ENCODE data around the gene EFS. TPM values are rescaled to one million over a fixed set of nuclear protein-coding genes. Genes with fewer than 3 reads are reported as not detected.
A peak's percentile ranks its signal among the peaks of the same experiment; 100 is the strongest.
"Not testable (repeated sequence)": the region's sequence is repeated elsewhere in the genome, so short reads cannot be mapped to it uniquely, and the experiment has no call there.

EFS gene
- total RNA-seq, 2 donors from 2014 or later: not detected

DNA sequence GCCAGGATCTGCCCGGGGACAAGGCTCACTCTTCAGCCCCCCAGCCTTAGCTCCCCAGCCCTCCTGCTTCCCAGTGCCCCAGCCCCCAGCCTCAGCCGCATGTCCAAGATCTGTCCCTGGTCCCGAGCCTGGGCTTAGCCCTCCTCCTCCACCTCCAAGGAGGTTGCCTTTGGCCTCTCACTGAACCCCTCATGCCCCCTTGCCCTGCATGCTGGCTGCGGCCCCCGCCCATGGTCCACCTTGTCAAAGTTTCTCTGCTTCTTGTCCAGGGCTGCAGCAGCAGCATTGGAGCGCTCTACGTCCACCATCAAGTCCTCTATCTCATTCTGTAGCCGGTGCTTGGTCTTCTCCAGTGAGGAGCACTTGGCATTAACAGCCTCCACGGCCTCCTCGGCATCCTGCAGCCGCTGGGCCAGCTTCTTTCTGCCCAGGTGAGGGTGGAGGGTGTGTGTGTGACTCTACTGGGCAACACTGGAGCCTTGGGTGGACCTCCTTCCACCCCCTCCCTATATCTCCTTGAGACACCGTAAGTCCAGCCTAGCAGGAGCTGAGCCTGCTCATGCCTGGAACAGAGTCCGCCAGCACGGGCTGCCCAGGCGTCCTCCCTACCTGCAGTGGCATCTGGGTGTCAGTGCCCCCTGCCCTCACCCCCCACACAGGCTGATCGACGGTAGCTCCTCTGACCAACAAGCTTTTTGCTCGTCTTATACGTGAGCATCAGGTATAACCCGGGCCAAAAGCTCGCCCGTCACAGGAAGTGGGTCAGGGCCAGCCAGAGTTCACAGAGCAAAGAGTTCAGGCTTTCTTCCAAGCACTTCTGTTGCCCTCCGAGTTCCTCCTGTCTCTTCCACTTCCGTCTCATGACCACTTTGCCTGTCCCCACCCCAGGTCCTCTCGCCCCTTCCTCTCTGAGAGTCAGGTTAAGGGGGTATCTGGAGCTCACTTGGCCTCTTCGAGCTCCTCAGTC is 23.2 kb upstream of the EFS start:
- H3K4me3 Mint-ChIP-seq: no peak overlapping the region
- peaks cover 14% of the 10 kb centered on the region for H3K27me3 Mint-ChIP-seq
- H3K9me3 Mint-ChIP-seq: no peaks in the 10 kb centered on the region
- no peak for ATAC-seq (replicated peaks)
- H3K27ac Mint-ChIP-seq: no peak overlapping the region
- H3K4me1 Mint-ChIP-seq: no peaks in the 10 kb centered on the region
- no peaks in the 10 kb centered on the region for H3K36me3 Mint-ChIP-seq (ENCODE audit: low read depth)

DNA sequence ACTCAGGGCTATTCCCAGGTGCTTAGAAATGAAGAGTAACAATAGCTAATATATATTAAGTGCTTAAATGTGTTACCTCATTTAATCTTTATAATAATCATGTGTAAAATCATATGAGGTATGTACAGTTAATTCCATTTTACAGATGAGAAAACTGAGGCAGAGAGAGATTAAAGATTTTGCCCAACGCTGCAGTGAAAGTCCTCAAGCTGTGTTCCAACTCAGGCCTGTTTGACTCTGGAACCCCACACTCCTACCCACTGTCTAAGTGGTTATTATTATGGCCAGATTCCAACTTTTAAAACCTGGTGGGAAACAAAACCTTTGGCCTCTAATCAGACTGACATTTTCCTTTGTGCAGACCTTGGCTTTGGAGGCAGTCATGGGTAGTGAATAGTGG is 22.0 kb upstream of the EFS start:
- H3K27ac Mint-ChIP-seq: no peak overlapping the region
- ATAC-seq (replicated peaks): no peak
- H3K9me3 Mint-ChIP-seq: no peaks in the 10 kb centered on the region
- no peak overlapping the region for H3K4me3 Mint-ChIP-seq
- no peaks in the 10 kb centered on the region for H3K36me3 Mint-ChIP-seq (ENCODE audit: low read depth)
- no peaks in the 10 kb centered on the region for H3K4me1 Mint-ChIP-seq
- H3K27me3 Mint-ChIP-seq: peaks cover 12% of the 10 kb centered on the region

DNA sequence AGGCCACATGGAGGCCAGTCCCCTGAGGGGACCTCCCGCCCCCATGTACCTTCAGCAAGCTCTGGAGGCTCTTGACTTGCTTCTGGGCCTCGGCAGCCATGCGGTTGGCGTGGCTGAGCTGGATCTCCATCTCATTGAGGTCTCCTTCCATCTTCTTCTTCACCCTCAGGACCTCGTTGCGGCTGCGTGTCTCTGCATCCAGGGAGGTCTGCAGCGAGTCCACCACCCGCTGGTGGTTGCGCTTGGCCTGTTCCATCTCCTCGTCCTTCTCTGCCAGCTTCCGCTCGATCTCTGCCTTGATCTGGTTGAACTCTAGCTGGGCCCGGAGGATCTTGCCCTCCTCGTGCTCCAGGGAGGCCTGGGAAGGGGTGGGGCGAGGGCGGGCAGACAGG is 21.3 kb upstream of the EFS start:
- ATAC-seq (replicated peaks); H3K9me3 Mint-ChIP-seq; H3K27ac Mint-ChIP-seq; H3K36me3 Mint-ChIP-seq (ENCODE audit: low read depth); H3K4me1 Mint-ChIP-seq; H3K4me3 Mint-ChIP-seq: not testable (repeated sequence)
- H3K27me3 Mint-ChIP-seq: peaks cover 17% of the 10 kb centered on the region

DNA sequence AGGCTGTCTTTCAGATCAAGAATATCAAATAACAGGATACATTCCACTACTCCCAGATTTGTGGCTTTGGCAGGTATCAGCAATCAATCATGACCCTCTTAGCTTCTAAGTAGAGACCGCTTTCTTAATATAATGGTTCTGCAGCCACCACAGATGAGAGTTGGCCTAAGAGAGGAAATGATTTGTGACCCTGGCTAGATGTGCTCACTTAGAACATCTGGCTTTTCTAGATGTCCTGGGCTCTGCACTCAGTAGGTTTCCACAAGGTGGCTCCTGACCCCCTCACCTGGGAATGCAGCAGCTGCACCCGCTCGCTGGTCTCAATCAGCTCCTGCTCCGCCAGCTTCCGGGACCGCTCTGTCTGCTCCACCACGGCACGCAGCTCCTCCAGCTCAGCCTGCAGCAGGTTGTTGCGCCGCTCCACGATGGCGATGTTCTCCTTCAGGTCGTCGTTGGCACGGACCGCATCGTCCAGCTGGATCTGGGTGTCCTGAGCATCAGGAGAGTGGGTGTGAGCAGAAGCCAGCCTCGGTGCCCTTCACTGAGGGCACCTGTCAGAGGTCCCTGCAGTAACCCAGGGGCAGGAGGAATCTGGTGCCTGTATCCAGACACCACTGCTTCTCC is 20.8 kb upstream of the EFS start:
- peaks cover 19% of the 10 kb centered on the region for H3K27me3 Mint-ChIP-seq
- ATAC-seq (replicated peaks): no peak
- no peak overlapping the region for H3K27ac Mint-ChIP-seq
- no peaks in the 10 kb centered on the region for H3K36me3 Mint-ChIP-seq (ENCODE audit: low read depth)
- H3K4me1 Mint-ChIP-seq: no peaks in the 10 kb centered on the region
- no peak overlapping the region for H3K4me3 Mint-ChIP-seq
- no peaks in the 10 kb centered on the region for H3K9me3 Mint-ChIP-seq

DNA sequence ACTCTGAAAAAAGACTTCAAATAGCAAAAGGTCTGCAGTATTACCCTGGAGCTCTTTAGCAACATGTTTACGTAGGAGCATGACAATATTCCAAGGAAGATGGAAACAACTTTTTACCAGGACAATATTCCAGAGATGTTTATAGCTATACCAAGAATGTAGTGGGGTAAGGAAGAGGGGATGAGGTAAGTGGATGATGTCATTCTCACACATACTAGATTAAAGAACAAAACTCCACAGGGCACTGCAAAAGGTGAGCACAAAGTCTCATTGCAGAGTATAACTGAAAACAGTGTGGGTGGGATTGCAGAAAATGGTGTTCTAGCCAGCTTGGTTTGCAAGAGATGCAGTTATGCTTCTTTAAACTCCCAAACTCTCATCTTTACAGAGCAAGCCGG is 20.3 kb upstream of the EFS start:
- no peaks in the 10 kb centered on the region for H3K4me1 Mint-ChIP-seq
- H3K27ac Mint-ChIP-seq: no peak overlapping the region
- no peak for ATAC-seq (replicated peaks)
- H3K4me3 Mint-ChIP-seq: no peak overlapping the region
- H3K36me3 Mint-ChIP-seq (ENCODE audit: low read depth): no peaks in the 10 kb centered on the region
- peaks cover 20% of the 10 kb centered on the region for H3K27me3 Mint-ChIP-seq
- no peaks in the 10 kb centered on the region for H3K9me3 Mint-ChIP-seq

DNA sequence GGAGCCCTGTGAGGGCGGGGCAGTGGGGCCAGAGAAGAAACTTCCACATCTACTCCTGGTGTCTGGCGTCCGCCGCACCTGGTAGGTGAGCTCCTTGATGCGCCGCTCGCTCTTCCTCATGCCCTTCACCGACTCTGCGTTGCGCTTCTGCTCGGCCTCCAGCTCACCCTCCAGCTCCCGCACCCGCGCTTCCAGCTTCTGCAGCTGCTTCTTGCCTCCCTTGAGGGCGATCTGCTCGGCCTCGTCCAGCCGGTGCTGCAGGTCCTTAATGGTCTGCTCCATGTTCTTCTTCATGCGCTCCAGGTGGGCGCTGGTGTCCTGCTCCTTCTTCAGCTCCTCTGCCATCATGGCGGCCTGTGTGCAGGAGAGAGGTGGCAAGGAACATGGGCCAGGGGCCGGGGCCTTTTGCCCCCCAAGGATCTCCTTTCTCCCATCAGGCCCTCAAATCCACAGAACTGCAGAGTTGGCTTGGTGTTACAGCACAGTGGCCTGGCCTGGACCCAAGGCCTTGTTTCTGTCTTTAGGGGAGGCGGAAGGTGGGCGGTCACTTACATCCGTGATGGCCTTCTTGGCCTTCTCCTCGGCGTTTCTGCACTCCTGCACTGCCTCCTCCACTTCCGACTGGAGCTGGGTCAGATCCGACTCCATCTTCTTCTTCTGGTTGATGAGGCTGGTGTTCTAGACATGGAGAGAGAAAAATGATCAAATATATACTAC is 19.6 kb upstream of the EFS start:
- Mint-ChIP-seq H3K4me3 (no peak overlapping the region), H3K27ac (no peak overlapping the region), H3K9me3 (no peaks in the 10 kb centered on the region), H3K4me1 (no peaks in the 10 kb centered on the region), H3K27me3 (peaks cover 20% of the 10 kb centered on the region), H3K36me3 (ENCODE audit: low read depth) (no peaks in the 10 kb centered on the region)
- no peak for ATAC-seq (replicated peaks)

DNA sequence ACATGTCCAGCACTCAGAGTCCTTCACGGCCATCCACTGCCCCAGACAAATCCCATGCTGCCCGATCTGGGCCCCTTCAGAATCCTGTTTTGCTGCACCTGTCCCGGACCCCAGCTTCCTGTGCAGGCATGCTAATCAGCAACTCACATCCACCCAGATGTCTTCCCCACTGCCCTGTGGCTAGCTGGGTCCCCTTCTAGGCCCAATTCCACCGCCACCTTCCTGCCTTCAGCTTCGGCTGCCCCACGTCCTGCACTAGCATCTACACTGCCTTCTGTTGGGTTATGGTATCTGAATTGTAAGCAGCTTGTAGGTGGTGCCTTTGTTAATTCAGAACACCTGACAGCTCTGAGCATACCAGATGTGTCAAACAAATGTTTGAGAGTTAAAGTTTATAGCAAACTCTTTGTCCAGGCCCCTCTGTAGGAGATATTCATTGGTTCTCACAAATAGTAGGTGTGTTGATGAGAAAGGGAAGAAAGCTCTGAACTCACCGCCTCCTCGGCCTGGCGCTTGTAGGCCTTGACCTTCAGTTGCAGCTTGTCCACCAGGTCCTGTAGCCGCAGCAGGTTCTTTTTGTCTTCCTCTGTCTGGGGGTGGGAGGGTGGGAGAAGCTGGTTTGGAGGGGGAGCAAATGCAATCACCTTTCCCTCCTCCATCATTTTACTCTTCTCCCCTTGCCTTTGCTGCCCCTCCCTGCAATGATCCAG is 17.9 kb upstream of the EFS start:
- Mint-ChIP-seq H3K36me3 (ENCODE audit: low read depth) (no peaks in the 10 kb centered on the region), H3K4me3 (no peak overlapping the region), H3K9me3 (no peaks in the 10 kb centered on the region), H3K4me1 (no peaks in the 10 kb centered on the region), H3K27ac (no peak overlapping the region), H3K27me3 (peaks cover 11% of the 10 kb centered on the region)
- ATAC-seq (replicated peaks): no peak

DNA sequence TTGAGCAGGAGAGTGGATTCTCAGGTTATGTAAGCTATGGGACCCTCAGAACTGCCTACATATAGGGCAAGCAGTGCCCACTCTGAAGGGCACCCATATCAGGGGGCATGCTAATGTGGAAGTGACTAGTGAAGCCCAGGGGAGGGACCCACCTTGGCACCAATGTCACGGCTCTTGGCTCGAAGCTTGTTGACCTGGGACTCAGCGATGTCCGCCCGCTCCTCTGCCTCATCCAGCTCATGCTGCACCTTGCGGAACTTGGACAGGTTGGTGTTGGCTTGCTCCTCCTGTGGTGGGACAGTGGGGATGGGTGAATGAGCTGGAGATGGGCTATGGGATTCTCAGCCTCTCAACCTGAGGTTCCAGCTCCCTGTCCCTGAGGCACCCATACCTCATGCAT is 17.3 kb upstream of the EFS start:
- no peaks in the 10 kb centered on the region for H3K4me1 Mint-ChIP-seq
- no peak overlapping the region for H3K27ac Mint-ChIP-seq
- no peak overlapping the region for H3K4me3 Mint-ChIP-seq
- no peaks in the 10 kb centered on the region for H3K9me3 Mint-ChIP-seq
- H3K27me3 Mint-ChIP-seq: peaks cover 12% of the 10 kb centered on the region
- ATAC-seq (replicated peaks): no peak
- H3K36me3 Mint-ChIP-seq (ENCODE audit: low read depth): no peaks in the 10 kb centered on the region

DNA sequence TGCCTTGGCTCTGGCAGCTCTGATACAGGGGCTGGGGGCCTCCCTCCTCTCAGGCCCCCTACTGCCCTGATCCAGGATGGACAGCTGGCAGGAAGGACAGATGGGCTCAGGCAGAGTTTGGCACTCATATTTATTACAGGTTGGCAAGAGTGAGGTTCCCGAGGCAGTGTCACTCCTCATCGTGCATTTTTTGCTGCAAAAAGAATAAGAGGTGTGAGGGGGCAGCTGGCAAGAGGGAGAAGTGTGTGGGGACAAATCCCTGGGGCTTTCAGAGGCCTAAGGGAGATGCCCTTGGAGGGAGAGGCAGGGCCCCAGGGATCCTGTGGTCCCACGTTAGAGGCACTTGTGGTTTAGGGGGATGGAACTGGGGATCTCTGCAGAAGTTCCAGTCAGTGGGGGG is 16.9 kb upstream of the EFS start:
- Mint-ChIP-seq H3K36me3 (ENCODE audit: low read depth) (no peaks in the 10 kb centered on the region), H3K4me3 (no peak overlapping the region), H3K9me3 (no peaks in the 10 kb centered on the region), H3K4me1 (no peaks in the 10 kb centered on the region), H3K27me3 (peaks cover 13% of the 10 kb centered on the region), H3K27ac (no peak overlapping the region)
- ATAC-seq (replicated peaks): no peak

DNA sequence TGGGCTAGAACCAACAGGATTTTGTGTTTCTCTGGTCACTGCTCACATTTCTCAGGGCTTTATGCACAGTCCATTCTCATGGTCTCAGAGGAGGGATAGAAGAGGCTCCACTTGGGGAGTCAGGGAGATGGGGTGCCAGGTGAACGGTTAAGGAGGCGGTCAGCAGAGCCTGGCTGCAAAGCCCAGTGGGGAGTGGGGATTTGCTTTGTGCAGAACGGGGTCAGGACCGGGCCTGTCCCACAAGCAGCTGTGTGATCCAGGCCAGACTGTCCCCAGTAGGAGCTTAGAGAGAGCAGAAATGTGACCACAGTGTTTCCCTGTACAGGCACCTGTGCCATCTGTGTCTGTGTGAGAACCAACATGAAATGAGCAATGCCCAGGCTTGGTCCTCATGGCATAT is 16.0 kb upstream of the EFS start:
- Mint-ChIP-seq H3K4me1 (no peaks in the 10 kb centered on the region), H3K27ac (no peak overlapping the region), H3K36me3 (ENCODE audit: low read depth) (no peaks in the 10 kb centered on the region), H3K9me3 (no peaks in the 10 kb centered on the region), H3K27me3 (peaks cover 13% of the 10 kb centered on the region), H3K4me3 (no peak overlapping the region)
- ATAC-seq (replicated peaks): no peak

DNA sequence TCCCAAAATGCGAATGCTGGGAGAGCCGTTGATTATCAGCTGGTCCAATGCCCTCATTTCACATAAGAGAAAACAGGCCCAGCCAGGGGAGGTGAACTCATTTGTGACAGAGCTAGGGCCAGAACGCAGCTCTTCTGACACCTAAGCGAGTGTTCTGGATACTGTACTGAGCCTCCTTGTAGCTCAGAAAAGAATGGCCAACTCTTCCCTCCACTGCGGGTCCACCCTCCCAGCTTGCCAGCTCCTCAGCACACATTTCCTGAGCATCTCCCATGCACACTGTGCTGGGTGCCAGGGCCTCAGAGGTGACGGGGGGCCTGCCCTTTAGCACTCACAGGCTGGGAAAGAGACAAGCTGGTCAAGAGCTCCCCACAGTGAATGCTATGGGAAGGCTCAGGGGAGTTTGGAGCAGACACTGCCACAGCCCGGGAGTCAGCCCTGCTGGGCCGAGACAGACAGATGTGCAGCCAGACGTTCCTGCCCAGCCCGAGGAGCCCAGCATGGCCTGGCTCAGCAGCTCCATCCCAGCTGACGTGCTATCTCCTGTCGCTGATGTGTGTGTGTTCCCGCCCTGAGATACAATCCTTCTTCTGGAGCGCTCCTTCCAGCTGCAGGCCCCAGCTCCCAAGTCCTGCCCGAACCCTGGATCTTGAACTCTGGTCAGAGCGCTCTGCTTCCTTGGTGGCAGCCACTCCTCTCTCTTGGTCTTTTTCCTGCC is 15.4 kb upstream of the EFS start:
- Mint-ChIP-seq H3K27ac (no peak overlapping the region), H3K4me3 (no peak overlapping the region)
- ATAC-seq (replicated peaks): peak; percentile 15

DNA sequence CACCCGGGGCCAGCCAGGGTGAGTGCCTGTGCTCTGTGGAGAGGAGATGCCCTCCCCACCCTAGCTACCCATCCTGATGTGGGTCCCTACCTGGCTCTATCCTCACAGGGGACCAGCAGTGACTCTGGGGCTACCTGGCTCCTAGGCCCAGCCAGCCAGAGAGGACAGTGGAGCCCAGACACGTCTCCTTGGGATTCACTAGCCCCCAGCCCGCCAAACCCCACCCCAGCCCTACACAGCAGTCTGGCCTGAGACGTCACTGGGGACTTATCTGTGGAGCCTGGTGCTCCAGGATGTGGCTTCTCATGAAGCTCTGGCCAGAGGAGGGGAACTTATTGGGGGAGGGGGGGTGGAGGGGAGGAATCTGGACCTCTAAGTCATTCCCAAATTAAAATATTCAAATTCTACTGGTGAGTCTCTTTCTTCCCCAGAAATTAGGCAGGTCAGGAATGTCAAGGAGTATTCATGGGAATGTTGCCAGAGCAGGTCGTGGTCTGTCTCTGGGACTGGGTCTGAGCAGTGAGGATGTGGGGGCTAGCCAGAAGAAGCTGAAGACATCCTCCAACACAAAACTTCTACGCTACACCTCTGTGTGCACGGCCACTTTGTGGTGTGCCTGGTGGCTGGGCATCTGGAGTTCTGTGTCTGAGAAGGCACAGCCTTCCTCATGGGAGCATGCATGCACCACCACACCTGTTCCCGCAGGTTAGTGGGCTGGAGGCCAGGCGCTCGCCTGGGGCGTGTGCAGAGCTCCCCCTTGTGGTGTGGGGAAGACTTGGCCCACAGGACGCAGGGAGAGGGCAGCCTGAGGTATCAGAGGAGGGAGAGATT is 14.6 kb upstream of the EFS start:
- no peaks in the 10 kb centered on the region for H3K36me3 Mint-ChIP-seq (ENCODE audit: low read depth)
- no peaks in the 10 kb centered on the region for H3K4me1 Mint-ChIP-seq
- H3K27me3 Mint-ChIP-seq: peaks cover 13% of the 10 kb centered on the region
- H3K4me3 Mint-ChIP-seq: no peak overlapping the region
- H3K9me3 Mint-ChIP-seq: no peaks in the 10 kb centered on the region
- H3K27ac Mint-ChIP-seq: no peak overlapping the region
- ATAC-seq (replicated peaks): peak; percentile 87

More for the DNA sequence above, 15.4 kb upstream of the EFS start:
- H3K9me3 Mint-ChIP-seq: no peaks in the 10 kb centered on the region
- H3K36me3 Mint-ChIP-seq (ENCODE audit: low read depth): no peaks in the 10 kb centered on the region
- no peaks in the 10 kb centered on the region for H3K4me1 Mint-ChIP-seq
- H3K27me3 Mint-ChIP-seq: peaks cover 13% of the 10 kb centered on the region

DNA sequence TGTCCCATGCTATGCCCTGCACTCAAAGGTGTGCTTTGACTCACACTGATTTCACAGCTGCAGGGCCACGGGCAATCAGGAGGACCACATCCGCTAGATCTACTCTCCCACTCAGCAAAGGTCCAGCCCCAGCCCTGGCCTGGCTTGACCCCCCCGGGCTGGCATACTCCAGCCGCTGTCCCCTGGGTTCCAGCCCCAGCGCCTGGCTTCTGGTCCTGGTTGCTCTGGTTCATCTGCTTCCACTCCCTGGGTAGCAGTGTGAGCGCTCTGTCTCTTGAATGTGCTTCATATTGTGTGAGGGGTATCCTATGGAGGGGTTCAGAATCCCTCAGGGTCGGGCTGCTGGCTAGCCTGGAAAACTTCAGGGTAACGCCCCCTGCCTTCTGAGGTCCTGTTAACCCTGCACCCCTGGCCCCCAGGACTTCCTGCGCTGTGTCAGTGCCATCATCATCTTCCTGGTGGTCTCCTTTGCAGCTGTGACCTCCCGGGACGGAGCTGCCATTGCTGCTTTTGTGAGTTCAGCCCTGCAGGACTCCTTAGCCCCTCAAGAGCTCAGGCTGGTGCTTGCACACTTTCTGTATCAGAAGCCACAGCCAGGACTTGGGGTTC is 13.7 kb upstream of the EFS start:
- H3K9me3 Mint-ChIP-seq: no peaks in the 10 kb centered on the region
- H3K36me3 Mint-ChIP-seq (ENCODE audit: low read depth): no peaks in the 10 kb centered on the region
- H3K4me1 Mint-ChIP-seq: no peaks in the 10 kb centered on the region
- H3K27ac Mint-ChIP-seq: no peak overlapping the region
- ATAC-seq (replicated peaks): no peak
- H3K4me3 Mint-ChIP-seq: no peak overlapping the region
- peaks cover 13% of the 10 kb centered on the region for H3K27me3 Mint-ChIP-seq
